Suprapubic skin (tissue), 3 donors: ENCODE data around the gene PMM1.

Experiments
- POLR2AphosphoS5 ChIP-seq, 3 donors: sonication (generic); formaldehyde crosslinking; IDR thresholded peaks; one replicate each; pipeline ENCODE4 v1.6.1; 2017; ENCODE audit warnings: antibody characterized with exemption in 3 of 3
- TF ChIP-seq, protein P1 (sequence below), 2 donors: fragments of 200-600 bp in 1 of 2; fragments of 450-650 bp in 1 of 2; sonication (generic) in 1 of 2; IDR thresholded peaks; one replicate each; pipeline ENCODE4 v1.5.1; 2016 to 2019; ENCODE audit warnings: antibody characterized with exemption in 2 of 2, mild to moderate bottlenecking in 1 of 2, moderate library complexity in 1 of 2

DNA sequence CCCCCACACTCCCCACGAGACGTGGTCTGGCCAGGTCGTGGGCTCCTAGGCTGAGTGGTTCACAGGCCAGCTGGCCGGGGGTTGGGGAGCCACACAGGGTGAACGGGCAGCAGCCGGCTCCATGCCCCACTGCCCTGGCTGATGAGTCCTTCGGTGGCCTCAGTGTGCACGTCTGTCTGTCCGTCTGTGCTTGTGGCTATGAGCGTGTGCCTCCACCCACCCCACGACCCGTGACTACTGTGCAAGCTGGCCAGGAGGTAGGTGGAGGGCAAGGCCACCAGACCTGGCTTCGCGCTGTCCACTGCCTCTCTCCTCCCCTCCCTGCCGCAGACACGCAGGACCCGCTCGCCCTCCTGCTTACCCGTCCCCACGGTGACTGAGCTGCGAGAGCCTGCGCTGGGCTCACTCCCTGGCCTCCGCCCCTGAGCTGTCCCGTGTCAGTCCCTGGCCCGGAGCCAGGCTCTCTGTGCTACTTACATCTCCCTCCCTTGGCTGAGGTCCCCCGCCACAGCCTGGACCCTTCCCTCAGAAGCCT is 14.7 kb downstream of the PMM1 start:
- TF ChIP-seq, protein P1, sequence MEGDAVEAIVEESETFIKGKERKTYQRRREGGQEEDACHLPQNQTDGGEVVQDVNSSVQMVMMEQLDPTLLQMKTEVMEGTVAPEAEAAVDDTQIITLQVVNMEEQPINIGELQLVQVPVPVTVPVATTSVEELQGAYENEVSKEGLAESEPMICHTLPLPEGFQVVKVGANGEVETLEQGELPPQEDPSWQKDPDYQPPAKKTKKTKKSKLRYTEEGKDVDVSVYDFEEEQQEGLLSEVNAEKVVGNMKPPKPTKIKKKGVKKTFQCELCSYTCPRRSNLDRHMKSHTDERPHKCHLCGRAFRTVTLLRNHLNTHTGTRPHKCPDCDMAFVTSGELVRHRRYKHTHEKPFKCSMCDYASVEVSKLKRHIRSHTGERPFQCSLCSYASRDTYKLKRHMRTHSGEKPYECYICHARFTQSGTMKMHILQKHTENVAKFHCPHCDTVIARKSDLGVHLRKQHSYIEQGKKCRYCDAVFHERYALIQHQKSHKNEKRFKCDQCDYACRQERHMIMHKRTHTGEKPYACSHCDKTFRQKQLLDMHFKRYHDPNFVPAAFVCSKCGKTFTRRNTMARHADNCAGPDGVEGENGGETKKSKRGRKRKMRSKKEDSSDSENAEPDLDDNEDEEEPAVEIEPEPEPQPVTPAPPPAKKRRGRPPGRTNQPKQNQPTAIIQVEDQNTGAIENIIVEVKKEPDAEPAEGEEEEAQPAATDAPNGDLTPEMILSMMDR (IDR thresholded peaks at IDR 0.05): no peak
- TF ChIP-seq POLR2AphosphoS5 (IDR thresholded peaks at IDR 0.05): no peak
